HG03520 (cell line): ENCODE results near the gene PALD1.

ENCODE experiments used
- ATAC-seq: cut with Tn5 transposase; IDR thresholded peaks from one replicate; pipeline ENCODE4 v1.9.1; 2021; ENCODE audit warnings: mild to moderate bottlenecking, moderate library complexity; ENCODE audit not compliant: unreplicated experiment

Gene PALD1

DNA sequence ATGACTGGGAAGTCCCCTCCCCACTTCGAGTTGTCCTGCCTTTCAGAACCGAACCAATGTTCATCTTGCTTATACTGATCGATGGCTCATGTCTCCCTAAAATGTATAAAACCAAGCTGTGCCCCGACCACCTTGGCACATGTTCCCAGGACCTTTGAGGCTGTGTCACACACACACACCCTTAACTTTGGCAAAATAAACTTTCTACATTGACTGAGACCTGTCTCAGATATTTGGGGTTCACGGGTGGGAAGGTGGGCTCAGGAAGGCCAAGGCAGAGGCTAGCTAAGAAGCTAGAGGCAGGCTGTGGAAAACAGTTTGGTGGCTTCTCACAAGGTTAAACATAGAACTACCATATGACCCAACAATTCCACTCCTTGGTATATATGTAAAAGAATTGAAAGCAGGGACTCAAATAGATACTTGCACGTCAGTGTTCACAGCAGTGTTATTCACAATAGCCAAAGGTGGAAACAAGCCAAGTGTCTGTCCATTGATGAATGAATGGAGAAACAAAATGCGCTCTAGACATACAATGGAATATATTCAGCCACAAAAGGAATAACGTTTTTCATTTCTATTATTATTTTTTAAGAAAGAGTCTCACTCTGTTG, 108.6 kb downstream of the PALD1 start:
- no peak for ATAC-seq

- no peak for ATAC-seq
These were observed 109.7 kb downstream of the PALD1 start for GRCh38 chr10:70588255-70588654.

- no peak for ATAC-seq
These were observed 110.4 kb downstream of the PALD1 start for GRCh38 chr10:70588859-70589570.

DNA sequence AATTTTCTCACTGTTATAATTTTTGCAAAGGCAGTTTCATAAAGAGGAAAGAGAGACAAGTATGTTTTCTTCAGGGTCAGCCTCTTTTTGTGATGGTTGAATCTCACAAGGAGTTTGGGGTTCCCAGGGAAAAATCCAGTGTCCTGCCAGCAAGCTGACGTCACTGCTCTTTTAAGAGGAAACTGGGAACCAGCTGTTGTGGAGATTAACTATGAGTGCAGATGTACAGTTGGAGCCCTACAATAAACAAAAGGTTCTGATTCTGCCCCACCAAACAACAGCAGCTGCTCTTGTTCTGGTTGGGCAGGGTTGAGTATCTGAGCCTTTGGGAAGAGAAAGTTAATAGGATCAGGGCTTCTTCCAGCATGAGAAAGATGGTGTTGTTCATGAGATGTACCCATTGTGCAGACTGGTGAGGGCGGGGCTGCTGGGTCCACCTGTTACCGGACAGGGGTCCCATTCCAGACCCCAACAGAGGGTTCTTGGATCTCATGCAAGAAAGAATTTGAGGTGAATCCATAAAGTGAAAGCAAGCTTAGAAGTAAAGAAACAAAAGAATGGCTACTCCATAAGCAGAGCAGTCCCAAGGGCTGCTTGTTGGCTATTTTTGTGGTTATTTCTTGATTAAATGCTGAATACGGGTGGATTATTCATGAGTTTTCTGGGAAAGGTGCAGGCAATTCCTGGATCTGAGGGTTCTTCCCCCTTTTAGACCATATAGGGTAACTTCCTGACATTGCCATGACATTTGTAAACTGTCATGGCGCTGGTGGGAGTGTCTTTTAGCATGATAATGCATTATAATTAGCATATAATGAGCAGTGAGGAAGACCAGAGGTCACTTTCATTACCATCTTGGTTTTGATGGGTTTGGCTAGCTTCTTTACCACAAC, 111.4 kb downstream of the PALD1 start:
- ATAC-seq, result no peak

- ATAC-seq, result no peak
These were observed 112.3 kb downstream of the PALD1 start for GRCh38 chr10:70590655-70591416.

GRCh38 chr10:70592186-70592735, 113.7 kb downstream of the PALD1 start:
- no peak for ATAC-seq

GRCh38 chr10:70592746-70593512, 114.4 kb downstream of the PALD1 start:
- no peak for ATAC-seq

GRCh38 chr10:70593513-70593890, 114.9 kb downstream of the PALD1 start:
- ATAC-seq, result no peak

DNA sequence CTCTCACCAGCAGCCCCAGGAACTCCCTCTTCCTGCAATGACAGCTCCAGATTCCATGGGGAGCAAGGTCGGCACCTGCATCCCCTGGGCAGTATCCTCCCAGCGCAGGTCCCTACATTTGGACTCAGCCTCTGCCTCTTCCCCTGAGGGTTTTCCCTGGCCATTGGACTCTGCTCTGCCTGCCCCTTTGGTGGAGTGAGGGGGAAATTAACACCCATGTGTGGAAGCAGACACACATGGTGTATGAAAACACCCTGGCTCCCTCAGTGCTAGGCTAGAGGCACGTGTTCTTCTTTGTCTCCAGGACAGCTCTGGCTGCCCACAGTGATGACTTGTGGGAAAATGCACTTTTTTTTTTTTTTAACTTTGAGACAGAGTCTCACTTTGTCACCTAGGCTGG, 115.6 kb downstream of the PALD1 start:
- no peak for ATAC-seq

GRCh38 chr10:70595566-70596016, 117.0 kb downstream of the PALD1 start:
- no peak for ATAC-seq

DNA sequence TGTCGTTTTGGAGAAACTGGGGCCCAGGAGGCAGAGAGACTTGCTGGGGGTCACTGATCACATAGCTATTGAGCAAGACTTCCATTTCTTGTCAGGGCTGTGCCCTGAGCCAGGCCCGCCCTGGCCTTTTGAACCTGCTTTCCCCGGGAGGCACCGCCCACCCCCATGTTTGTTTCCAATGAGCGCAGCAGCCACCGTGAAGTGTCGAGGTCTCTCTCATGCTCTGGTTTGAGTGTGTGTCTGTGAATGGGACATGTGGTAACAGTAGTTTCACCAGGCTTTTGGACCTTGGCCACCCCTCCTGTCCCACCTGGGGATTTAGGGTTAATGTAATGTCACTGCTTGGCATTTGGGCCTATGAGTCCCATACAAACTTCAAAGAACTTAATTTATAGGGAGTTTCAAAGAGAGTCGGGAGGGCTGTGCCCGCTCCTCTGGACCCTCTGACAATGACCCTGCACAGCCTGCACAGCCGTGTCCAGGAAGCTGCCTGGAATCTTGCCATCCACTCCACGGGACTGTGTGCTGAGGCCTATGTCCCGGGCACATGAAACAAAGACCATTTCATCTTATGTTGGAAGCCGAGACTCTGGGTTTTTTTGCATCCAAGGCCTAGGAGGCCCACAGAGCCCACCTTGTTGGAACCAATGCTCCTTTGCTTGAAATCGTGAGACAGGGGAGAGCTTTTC, 117.7 kb downstream of the PALD1 start:
- no peak for ATAC-seq

GRCh38 chr10:70596860-70597809, 118.6 kb downstream of the PALD1 start:
- no peak for ATAC-seq

- no peak for ATAC-seq
These were observed 119.6 kb downstream of the PALD1 start for GRCh38 chr10:70597856-70598815.

DNA sequence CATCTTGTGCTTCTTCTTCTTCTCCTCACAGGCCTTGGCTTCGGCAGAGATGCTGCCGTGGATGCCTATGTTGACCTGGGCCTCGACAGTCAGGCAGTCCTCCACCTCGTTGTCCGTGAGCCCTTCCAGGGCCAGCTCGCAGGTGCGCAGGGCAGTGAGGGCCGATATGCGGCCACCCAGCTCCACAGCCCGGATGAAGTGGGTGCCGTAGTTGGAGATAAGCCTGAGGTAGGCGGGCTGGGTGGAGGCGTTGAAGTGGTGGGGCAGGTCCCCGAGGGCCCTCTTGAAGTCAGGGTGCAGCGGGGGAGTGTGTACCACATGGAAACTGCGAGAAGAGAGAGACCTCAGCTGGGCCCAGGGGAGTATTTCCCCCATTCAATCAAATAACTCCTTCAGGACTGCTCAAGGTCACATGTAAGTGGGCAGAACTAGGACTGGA, 120.3 kb downstream of the PALD1 start:
- ATAC-seq, result no peak

DNA sequence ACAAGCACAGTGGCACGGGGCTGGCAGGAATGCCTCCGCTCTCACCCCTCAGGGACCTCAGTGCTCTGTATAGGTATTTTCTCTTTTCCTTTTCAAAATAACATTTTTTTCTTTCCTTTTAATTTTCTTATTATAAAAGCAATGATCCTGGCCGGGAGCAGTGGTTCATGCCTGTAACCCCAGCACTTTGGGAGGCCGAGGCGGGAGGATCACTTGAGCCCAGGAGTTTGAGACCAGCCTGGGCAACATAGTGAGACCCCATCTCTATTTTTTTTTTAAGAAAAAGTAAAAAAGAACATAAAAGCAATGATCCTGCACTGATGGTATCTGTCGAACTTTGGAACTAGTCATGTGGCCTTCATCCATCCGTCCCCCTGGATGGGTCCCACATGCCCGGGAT, 120.8 kb downstream of the PALD1 start:
- no peak for ATAC-seq

DNA sequence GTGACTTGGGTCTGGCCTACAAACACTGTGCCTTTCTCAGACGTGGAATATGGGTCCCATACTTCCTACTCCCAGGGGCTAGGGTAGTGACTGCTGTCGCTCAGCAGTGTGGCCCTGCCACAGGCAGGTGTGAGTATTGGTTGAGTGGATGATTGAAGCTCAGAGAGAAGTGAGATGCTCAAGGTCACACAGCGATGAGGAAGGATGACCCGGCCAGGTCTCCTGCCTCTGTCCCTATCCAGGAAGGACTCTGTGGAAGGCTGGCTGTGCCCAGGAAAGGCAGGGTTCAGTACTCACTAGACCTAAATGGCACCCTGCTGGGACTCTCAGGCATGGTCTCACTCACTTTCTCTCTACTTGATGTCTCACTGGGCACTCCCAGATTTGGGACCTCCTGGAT, 121.2 kb downstream of the PALD1 start:
- no peak for ATAC-seq
